Osteoblast (primary cell): ENCODE data around the gene MIXL1. TPM values are rescaled to one million over a fixed set of nuclear protein-coding genes. Genes with fewer than 3 reads are reported as not detected.

Experiments used
- DNase-seq: peaks from one replicate; pipeline ENCODE4 v3.0.0; 2011; ENCODE audit warnings: low spot score, mixed read lengths; ENCODE audit not compliant: insufficient read length; ENCODE audit errors: missing footprints
- H2AFZ ChIP-seq: 2 replicates; pipeline ENCODE4 v1.6.0; 2011; ENCODE audit warnings: mild to moderate bottlenecking, low read length
- H3K27ac ChIP-seq: 2 replicates; pipeline ENCODE4 v1.5.1; 2011; ENCODE audit warnings: mild to moderate bottlenecking, low read depth, low read length, moderate library complexity
- H3K27me3 ChIP-seq: 2 replicates; pipeline ENCODE4 v1.6.0; 2012; ENCODE audit warnings: mild to moderate bottlenecking, control low read depth, inconsistent platforms, low read length, moderate library complexity; ENCODE audit not compliant: insufficient read depth
- H3K36me3 ChIP-seq: 2 replicates; pipeline ENCODE4 v1.5.1; 2011; ENCODE audit warnings: mild to moderate bottlenecking, low read length, control low read depth, moderate library complexity; ENCODE audit not compliant: insufficient read depth
- H3K4me1 ChIP-seq: 2 replicates; pipeline ENCODE4 v1.5.1; 2011; ENCODE audit warnings: mild to moderate bottlenecking, low read length, control low read depth, moderate library complexity; ENCODE audit not compliant: insufficient read depth
- H3K4me2 ChIP-seq: 2 replicates; pipeline ENCODE4 v1.6.0; 2011; ENCODE audit warnings: mild to moderate bottlenecking, low read length; ENCODE audit not compliant: insufficient read depth
- H3K4me3 ChIP-seq: fragments of 200-600 bp; sonication (generic); 3 replicates; pipeline ENCODE4 v1.5.1; 2012; ENCODE audit warnings: mild to moderate bottlenecking, low read length, inconsistent platforms; ENCODE audit not compliant: insufficient read depth
- H3K79me2 ChIP-seq: 2 replicates; pipeline ENCODE4 v1.6.0; 2012; ENCODE audit warnings: mild to moderate bottlenecking, low read length, control low read depth, inconsistent platforms; ENCODE audit not compliant: insufficient read depth
- H3K9me3 ChIP-seq: 2 replicates; pipeline ENCODE4 v1.5.1; 2011; ENCODE audit warnings: low read depth, low read length, control low read depth
- H4K20me1 ChIP-seq: 2 replicates; pipeline ENCODE4 v1.6.0; 2012; ENCODE audit warnings: mild to moderate bottlenecking, low read length, control low read depth; ENCODE audit not compliant: insufficient read depth
- total RNA-seq: library from RNA; depleted of rRNA; stranded (reverse); fragments of >200 nt; gene quantifications from 2 replicates; pipeline ENCODE4 v1.2.3, GENCODE V29; 2012
- TF ChIP-seq, protein P1 (sequence below): IDR thresholded peaks from 2 replicates; pipeline ENCODE4 v1.5.1; 2011; ENCODE audit warnings: mild to moderate bottlenecking, low read depth, low read length, moderate library complexity; ENCODE audit errors: extremely low read depth

The MIXL1 gene
- total RNA-seq, 1 donor: not detected

DNA sequence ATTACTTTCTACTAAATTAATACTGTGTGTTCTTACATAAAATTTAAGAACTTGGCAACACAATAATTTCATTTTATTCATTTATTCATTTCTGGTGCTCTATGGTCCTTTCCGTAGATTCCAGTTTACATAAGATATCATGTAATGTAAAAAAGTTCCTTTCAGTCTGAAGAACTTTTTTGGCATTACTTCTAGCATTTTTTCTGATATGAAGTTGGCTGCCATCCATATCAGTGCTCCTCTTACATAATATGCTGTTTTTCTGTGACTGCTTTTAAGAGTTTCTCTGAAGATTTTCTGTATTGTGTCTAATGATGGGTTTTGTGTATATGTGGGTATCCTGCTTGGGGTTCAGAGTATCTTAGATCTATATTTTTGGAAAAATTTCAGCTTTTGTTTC lies 50.7 kb downstream of the MIXL1 start:
- Histone ChIP-seq H4K20me1 (no peaks in the 10 kb centered on the region), H3K36me3 (no peaks in the 10 kb centered on the region), H3K27ac (no peak overlapping the region), H3K27me3 (no peaks in the 10 kb centered on the region), H3K79me2 (no peaks in the 10 kb centered on the region), H2AFZ (no peak overlapping the region), H3K4me2 (no peak overlapping the region), H3K4me3 (no peak overlapping the region), H3K4me1 (peaks cover 2% of the 10 kb centered on the region), H3K9me3 (no peaks in the 10 kb centered on the region)
- no peak for DNase-seq
- TF ChIP-seq, protein P1, sequence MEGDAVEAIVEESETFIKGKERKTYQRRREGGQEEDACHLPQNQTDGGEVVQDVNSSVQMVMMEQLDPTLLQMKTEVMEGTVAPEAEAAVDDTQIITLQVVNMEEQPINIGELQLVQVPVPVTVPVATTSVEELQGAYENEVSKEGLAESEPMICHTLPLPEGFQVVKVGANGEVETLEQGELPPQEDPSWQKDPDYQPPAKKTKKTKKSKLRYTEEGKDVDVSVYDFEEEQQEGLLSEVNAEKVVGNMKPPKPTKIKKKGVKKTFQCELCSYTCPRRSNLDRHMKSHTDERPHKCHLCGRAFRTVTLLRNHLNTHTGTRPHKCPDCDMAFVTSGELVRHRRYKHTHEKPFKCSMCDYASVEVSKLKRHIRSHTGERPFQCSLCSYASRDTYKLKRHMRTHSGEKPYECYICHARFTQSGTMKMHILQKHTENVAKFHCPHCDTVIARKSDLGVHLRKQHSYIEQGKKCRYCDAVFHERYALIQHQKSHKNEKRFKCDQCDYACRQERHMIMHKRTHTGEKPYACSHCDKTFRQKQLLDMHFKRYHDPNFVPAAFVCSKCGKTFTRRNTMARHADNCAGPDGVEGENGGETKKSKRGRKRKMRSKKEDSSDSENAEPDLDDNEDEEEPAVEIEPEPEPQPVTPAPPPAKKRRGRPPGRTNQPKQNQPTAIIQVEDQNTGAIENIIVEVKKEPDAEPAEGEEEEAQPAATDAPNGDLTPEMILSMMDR: no peak

DNA sequence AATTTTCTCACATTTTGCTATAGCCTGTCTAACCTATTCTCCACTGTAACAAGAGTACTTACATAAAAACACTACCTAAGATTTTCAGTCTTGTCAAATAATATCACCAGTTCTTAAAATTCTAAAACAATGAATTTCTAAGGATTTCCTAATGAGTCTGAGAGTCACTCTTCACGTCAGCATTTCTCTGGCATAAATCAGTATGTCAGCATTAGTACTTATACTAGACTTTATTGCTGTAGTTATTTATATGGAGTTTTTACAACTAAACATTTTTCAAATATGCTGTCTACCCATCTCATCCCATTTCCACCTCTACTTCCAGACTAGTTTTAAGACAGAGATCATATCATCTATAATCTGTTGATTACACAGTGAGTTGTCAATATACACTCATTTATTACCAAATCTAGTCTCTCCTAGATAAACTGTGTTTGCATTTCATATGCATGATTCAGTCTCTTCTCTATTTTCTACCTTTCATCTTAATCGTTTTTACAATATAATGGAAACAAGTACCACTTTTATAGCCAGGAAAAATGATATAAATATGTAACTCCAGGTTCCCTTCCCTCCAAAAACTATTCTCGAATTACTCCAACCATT lies 52.7 kb downstream of the MIXL1 start:
- no peaks in the 10 kb centered on the region for H3K4me1 ChIP-seq
- DNase-seq: no peak
- H3K4me2 ChIP-seq: no peak overlapping the region
- no peaks in the 10 kb centered on the region for H3K27me3 ChIP-seq
- TF ChIP-seq, protein P1: no peak
- no peaks in the 10 kb centered on the region for H3K36me3 ChIP-seq
- H2AFZ ChIP-seq: no peak overlapping the region
- H4K20me1 ChIP-seq: no peaks in the 10 kb centered on the region
- H3K27ac ChIP-seq: no peak overlapping the region
- H3K4me3 ChIP-seq: no peak overlapping the region
- H3K9me3 ChIP-seq: no peaks in the 10 kb centered on the region
- H3K79me2 ChIP-seq: no peaks in the 10 kb centered on the region

Other genes with a start within 250 kb of the MIXL1 start
- gene SDE2, start 224.3 kb upstream of the MIXL1 start, total RNA-seq: 16.5 and 19.9 TPM in 2 replicates
- gene H3-3A, start 160.9 kb upstream of the MIXL1 start, total RNA-seq: 127 and 166 TPM in 2 replicates
- gene ACBD3, start 36.9 kb upstream of the MIXL1 start, total RNA-seq: 76.9 and 80.3 TPM in 2 replicates
- gene LIN9, start 85.5 kb downstream of the MIXL1 start, total RNA-seq: 2.5 and 3.2 TPM in 2 replicates
- gene PARP1, start 184.4 kb downstream of the MIXL1 start, total RNA-seq: 38.6 and 51.0 TPM in 2 replicates